NCI-H526 (cell line): Measurements from ENCODE around the gene FAM217B.
A peak's percentile ranks its signal among the peaks of the same experiment; 100 is the strongest.

Experiments
- DNase-seq, 2 experiments: peaks; one replicate each; lab custom pipeline; 2025; lab: John Stamatoyannopoulos, UW

Gene FAM217B

GRCh38 chr20:59976156-59976782 lies 36.1 kb downstream of the FAM217B start:
- DNase-seq = peak; percentile 10 to 13

- no peak for DNase-seq
Measured at GRCh38 chr20:59977086-59977485, 36.9 kb downstream of the FAM217B start.

DNA sequence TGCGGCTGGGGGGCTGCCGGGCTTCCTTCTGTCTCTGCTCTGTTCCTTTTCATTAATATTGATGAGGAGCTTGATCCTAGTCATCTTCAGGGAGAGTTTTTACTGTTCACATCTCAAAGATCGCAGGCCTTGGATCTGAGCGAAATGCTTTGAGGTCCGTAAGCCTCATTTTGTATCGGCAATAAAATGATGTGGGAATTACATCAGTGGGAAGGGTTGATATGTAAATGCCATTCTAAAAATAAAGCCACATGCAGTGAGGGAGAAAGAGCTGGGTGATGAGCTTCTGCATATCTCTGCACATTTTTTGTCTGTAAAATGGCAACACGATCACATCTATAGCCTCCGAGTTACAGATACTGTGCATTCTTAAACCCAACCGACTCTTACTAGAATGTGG lies 42.9 kb downstream of the FAM217B start:
- DNase-seq = no peak

DNA sequence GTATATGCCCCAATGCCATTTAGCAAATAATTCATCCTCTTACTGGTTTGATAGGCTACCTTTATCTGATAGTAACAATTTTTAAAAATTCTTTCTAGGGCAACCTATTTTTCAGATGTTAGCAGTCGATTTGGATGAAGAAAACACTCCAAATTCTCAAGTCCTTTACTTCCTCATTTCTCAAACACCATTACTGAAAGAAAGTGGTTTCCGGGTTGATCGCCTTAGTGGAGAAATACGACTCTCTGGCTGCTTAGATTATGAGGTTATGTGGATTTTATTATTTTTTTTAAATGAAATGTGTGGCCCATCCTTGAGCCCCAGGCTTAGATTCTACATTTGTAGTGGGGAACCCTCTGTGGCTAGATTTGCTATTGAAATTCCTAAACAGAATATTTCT lies 44.4 kb downstream of the FAM217B start:
- DNase-seq = no peak

GRCh38 chr20:59985164-59985563 lies 45.0 kb downstream of the FAM217B start:
- no peak for DNase-seq

DNA sequence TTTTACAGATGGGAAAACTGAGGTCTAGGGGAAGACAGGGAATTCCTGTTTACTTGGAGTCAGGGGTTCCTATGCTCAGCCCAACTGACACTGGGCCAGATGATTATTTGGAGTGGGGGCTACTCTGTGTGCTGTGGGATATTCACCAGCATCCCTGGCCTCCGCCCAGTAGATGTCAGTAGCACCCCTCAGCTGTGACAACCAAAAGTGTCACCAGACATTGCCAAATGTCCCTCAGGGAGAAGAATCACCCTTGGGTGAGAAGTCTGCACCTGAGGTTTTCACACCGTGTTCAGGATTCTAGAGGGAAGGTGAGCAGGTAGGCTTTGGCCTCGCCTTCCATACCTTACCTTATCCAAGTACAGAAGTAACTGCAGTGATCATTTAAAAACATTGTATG lies 45.7 kb downstream of the FAM217B start:
- DNase-seq = no peak

DNA sequence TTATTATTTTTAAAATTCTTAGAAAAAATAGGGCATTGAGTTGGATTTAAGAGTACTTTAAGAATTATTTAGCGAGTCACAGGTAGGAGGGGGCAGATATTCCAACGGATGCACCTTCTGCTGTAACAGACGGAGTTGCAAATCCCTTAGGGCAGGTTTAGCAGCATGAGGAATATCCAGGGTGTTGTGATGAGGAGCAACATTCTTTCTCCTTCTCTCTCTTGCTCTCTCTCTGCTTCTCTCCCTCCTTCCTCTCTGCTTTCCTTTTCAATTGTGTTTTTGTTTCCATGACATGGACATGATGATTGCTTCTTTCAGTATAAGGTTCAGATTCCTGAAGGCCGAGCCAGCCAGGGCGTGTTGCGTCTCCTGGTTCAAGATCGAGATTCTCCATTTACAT lies 46.9 kb downstream of the FAM217B start:
- DNase-seq = no peak

- no peak for DNase-seq
Measured at GRCh38 chr20:59988141-59988540, 48.0 kb downstream of the FAM217B start.

DNA sequence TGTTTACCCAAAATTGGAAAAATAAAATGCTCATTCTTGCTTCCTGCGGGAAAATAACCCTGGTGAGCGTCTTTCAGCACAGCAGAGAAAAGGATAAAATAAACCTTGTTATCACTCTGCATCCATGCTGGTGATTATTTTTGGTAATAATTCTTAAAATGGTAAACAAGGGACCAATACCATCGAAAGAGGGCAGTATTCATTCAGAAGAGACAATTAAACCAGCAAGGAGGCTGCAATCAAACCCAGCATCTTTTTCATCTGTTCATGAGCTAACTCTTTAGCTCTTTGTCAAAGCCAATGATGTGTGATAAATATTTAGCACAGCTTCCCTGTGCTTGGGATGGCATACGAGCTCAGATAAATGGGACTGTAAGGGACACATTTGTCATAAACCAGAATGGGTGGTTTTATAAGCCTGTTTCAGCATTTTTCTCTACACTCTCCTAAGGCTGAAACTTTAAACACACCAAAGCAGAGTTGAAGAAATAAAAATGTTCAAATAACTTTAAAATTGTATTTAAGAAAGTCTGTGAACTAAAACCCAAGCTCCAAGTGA lies 52.4 kb downstream of the FAM217B start:
- DNase-seq = peak in 1 of 2 experiments; percentile 27

DNA sequence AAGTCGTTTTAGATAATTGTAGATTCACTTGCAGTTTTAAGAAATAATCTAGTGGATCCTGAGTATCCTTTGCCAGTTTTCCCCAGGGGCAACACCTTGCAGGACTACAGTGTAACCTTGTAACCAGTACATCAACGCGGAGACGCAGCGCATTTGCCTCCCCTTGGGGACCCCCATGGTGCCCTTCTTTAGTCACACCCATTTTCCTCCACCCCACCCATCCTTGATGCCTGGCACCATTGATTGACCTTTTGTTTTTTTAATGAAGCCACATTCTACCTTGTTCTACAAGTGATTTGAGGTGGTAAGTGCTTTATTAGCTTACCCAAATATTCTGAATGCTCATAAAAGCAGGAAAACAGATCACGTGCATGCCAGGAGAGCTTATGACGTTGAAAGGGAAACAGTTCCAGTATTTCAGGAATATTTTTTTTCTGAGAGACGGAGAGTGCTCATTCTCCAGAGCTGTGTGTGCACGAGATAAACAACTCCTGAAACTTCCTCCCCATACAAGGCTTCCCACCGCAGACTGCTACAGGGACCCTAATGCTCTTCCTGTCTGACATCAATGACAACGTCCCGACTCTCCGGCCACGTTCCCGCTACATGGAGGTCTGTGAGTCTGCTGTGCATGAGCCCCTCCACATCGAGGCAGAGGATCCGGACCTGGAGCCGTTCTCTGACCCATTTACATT lies 53.7 kb downstream of the FAM217B start:
- DNase-seq = no peak

DNA sequence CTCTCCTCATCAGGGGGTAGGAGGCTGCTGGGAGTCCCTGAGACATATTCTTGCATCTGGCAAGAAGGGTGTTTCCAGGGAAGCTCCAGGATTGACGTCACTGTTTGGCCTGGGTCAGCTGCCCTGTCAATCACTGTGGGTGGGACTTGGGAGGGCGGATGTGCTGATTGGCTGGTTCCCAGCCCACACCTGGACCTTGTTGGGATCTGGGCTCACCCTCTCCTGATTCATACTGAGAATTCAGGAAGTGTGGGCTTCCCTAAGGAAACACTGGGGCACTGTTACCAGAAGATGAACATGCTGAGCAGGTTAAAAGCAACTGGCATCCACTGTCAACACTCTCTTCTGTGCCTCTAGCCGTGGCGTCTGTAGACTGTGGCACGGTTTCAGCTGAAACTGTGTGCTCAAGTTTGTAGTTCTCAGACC lies 54.5 kb downstream of the FAM217B start:
- DNase-seq = peak in 1 of 2 experiments; percentile 40

- no peak for DNase-seq
Measured at GRCh38 chr20:59996108-59996507, 55.9 kb downstream of the FAM217B start.

DNA sequence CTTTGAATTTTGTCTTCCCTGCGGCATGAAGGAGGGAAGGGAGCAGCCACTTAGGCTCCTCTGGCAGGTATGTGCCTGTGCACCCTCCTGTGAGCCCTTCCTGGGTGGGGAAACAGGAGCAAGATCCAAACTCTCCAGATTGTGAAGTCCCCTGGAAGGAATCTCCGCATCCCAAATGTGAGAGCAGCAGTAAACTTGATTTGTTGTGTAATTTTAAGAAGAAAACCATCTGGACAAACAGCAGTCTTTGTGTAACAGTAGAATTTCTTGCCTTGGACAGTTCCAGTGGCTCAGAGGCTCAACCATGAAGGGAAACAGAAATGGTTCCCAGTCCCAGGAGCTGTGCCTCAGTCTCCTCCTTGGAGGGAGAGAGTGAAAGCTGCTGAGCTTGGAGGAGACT lies 57.7 kb downstream of the FAM217B start:
- DNase-seq = no peak
